K562 (cell line): ENCODE results near the gene CAPN2. TPM values are rescaled to one million over a fixed set of nuclear protein-coding genes. Genes with fewer than 3 reads are reported as not detected.

Source experiments
- ATAC-seq: fragments of 200-7000 bp; cut with Tn5 transposase; 3 replicates; pipeline ENCODE4 v1.9.1; 2020; ENCODE audit warnings: moderate library complexity
- BruUV-seq: library from RNA; stranded (reverse); fragments of 400-500 nt; replicated peaks from 2 replicates; lab custom pipeline; 2021; lab: Mats Ljungman, UMichigan
- CTCF ChIA-PET: fragments of 300-600 bp; formaldehyde crosslinking; extraction: SDS; loops from one replicate; lab custom pipeline; 2021; ENCODE audit warnings: low intra/inter-chr PET ratio; lab: Yijun Ruan, JAX
- POLR2A ChIA-PET: fragments of 300-600, 350-650 bp; sonication (Branson Sonifier 250); formaldehyde crosslinking; extraction: SDS; loops from one replicate; lab custom pipeline; 2021; ENCODE audit warnings: antibody characterized with exemption, inconsistent platforms; lab: Yijun Ruan, JAX
- DNase-seq, 4 experiments: peaks; one replicate each; pipeline versions ENCODE4 v3.0.0 to v3.0.0-alpha.2; 2011 to 2018; ENCODE audit warnings: low spot score in 3 of 4, mixed read lengths in 3 of 4; ENCODE audit errors: extremely low read depth in 1 of 4
- FAIRE-seq: peaks from 2 replicates; lab custom pipeline; 2011; peaks lifted over from hg19 to GRCh38; lab: Jason Lieb, UNC
- H2AFZ ChIP-seq: 2 replicates; pipeline ENCODE4 v1.6.0; 2011; ENCODE audit warnings: low read depth, low read length, control low read depth, inconsistent platforms
- H3K27ac ChIP-seq: fragments of 200-600 bp; 3 replicates; pipeline ENCODE4 v1.8.0; 2011; ENCODE audit warnings: low read depth, mild to moderate bottlenecking, control low read depth, inconsistent platforms, low read length, moderate library complexity, mixed read lengths; ENCODE audit errors: extremely low read depth
- H3K27me3 ChIP-seq, 2 experiments: fragments of 300-600 bp in 1 of 2; 2 replicates in 1 of 2; 3 replicates in 1 of 2; pipeline versions ENCODE4 v1.6.0 to v1.8.0; 2011; ENCODE audit warnings: inconsistent platforms in 2 of 2, low read length in 2 of 2, mild to moderate bottlenecking in 1 of 2, mixed read lengths in 1 of 2, moderate library complexity in 1 of 2; ENCODE audit not compliant: control insufficient read depth in 2 of 2, insufficient read depth in 2 of 2
- H3K36me3 ChIP-seq: fragments of 300-600 bp; 3 replicates; pipeline ENCODE4 v1.8.0; 2011; ENCODE audit warnings: mild to moderate bottlenecking, low read length, inconsistent platforms; ENCODE audit not compliant: control insufficient read depth, insufficient read depth
- H3K4me1 ChIP-seq, 2 experiments: fragments of 200-600 bp in 1 of 2; replicated peaks in 1 of 2; 2 replicates in 1 of 2; 3 replicates in 1 of 2; pipeline versions ENCODE4 v1.5.1 to v1.8.0; 2011; ENCODE audit warnings: inconsistent platforms in 2 of 2, low read length in 2 of 2, mild to moderate bottlenecking in 1 of 2, mixed read lengths in 1 of 2, moderate library complexity in 1 of 2; ENCODE audit not compliant: control insufficient read depth in 2 of 2, insufficient read depth in 2 of 2
- H3K4me2 ChIP-seq: 2 replicates; pipeline ENCODE4 v1.6.1; 2011; ENCODE audit warnings: low read length, control low read depth, inconsistent platforms, mixed read lengths; ENCODE audit not compliant: insufficient read depth
- H3K4me3 ChIP-seq: fragments of 200-600 bp; sonication (generic), shearing (Covaris generic); 2 replicates; pipeline ENCODE4 v1.5.1; 2016; ENCODE audit warnings: control low read depth, inconsistent platforms
- H3K79me2 ChIP-seq: fragments of 200-600 bp; 3 replicates; pipeline ENCODE4 v1.8.0; 2011; ENCODE audit warnings: low read length, inconsistent platforms; ENCODE audit not compliant: control insufficient read depth, insufficient read depth
- H3K9ac ChIP-seq, 2 experiments: 2 replicates each; pipeline versions ENCODE4 v1.6.0 to v1.6.1; 2011; ENCODE audit warnings: low read depth in 2 of 2, low read length in 2 of 2, control low read depth in 1 of 2, inconsistent platforms in 1 of 2, mild to moderate bottlenecking in 1 of 2, mixed read lengths in 1 of 2; ENCODE audit not compliant: insufficient read depth in 1 of 2
- H3K9me1 ChIP-seq: one replicate; pipeline ENCODE4 v1.6.0; 2011; ENCODE audit warnings: inconsistent platforms, mild to moderate bottlenecking, low read length, moderate library complexity; ENCODE audit not compliant: control insufficient read depth, insufficient read depth
- H3K9me3 ChIP-seq: replicated peaks from 2 replicates; pipeline ENCODE4 v1.5.1; 2011; ENCODE audit warnings: low read depth, low read length, inconsistent platforms; ENCODE audit not compliant: control insufficient read depth, insufficient read depth
- H4K20me1 ChIP-seq: replicated peaks from 2 replicates; pipeline ENCODE4 v1.6.1; 2011; ENCODE audit warnings: low read length, inconsistent platforms, mixed read lengths; ENCODE audit not compliant: control insufficient read depth, insufficient read depth
- BMI1 ChIP-seq: fragments of 150-350 bp; IDR thresholded peaks from 2 replicates; pipeline ENCODE4 v1.6.1; 2014; ENCODE audit warnings: low read length
- CBX3 ChIP-seq, 2 experiments: IDR thresholded peaks; 1 replicate in 1 of 2; 2 replicates in 1 of 2; pipeline ENCODE4 v1.6.1; 2012; ENCODE audit warnings: inconsistent platforms in 2 of 2, low read length in 2 of 2, borderline replicate concordance in 1 of 2, control low read depth in 1 of 2
- CSDE1 ChIP-seq, 2 experiments: fragments of 450-650 bp; IDR thresholded peaks; 2 replicates each; pipeline ENCODE4 v1.6.1; 2016; ENCODE audit warnings: mild to moderate bottlenecking in 1 of 2
- KDM4B ChIP-seq, 2 experiments: fragments of 450-650 bp in 1 of 2; sonication (generic) in 1 of 2; IDR thresholded peaks; 2 replicates each; pipeline ENCODE4 v1.6.1; 2016 to 2017; ENCODE audit warnings: borderline replicate concordance in 2 of 2, antibody characterized with exemption in 1 of 2, low read depth in 1 of 2, mild to moderate bottlenecking in 1 of 2
- KLF13 ChIP-seq: fragments of 450-650 bp; IDR thresholded peaks from 2 replicates; pipeline ENCODE4 v1.6.1; 2016; ENCODE audit warnings: missing genetic modification characterization, low read depth, mild to moderate bottlenecking, missing compliant biosample characterization, moderate library complexity, borderline replicate concordance
- MAFG ChIP-seq: fragments of 450-650 bp; conservative IDR thresholded peaks from 2 replicates; pipeline ENCODE4 v1.6.1; 2016; ENCODE audit warnings: missing genetic modification characterization, missing compliant biosample characterization
- MAZ ChIP-seq, 2 experiments: fragments of 450-650 bp in 1 of 2; sonication (generic) in 1 of 2; formaldehyde crosslinking; IDR thresholded peaks in 1 of 2; conservative IDR thresholded peaks in 1 of 2; 2 replicates each; pipeline versions ENCODE4 v1.4.0 to v1.5.0; 2020; ENCODE audit warnings: mild to moderate bottlenecking in 1 of 2, missing genetic modification reagents in 1 of 2
- MYBL2 ChIP-seq, 2 experiments: fragments of 450-650 bp in 1 of 2; sonication (generic) in 1 of 2; formaldehyde crosslinking in 1 of 2; IDR thresholded peaks; 2 replicates each; pipeline versions ENCODE4 v1.6.1 to v1.8.1; 2017 to 2022; ENCODE audit warnings: borderline replicate concordance in 1 of 2, inconsistent platforms in 1 of 2, low read depth in 1 of 2, mild to moderate bottlenecking in 1 of 2, missing genetic modification reagents in 1 of 2, moderate library complexity in 1 of 2
- SIN3B ChIP-seq: fragments of 450-650 bp; IDR thresholded peaks from 2 replicates; pipeline ENCODE4 v1.6.1; 2017; ENCODE audit warnings: low read depth, mild to moderate bottlenecking, moderate library complexity
- SPI1 ChIP-seq: IDR thresholded peaks from 2 replicates; pipeline ENCODE4 v1.6.1; 2011; ENCODE audit warnings: low read depth, low read length, control low read depth, borderline replicate concordance
- TEAD1 ChIP-seq, 2 experiments: fragments of 450-650 bp in 1 of 2; sonication (generic) in 1 of 2; formaldehyde crosslinking; IDR thresholded peaks; 2 replicates each; pipeline versions ENCODE4 v1.4.0 to v1.8.0; 2020 to 2022; ENCODE audit warnings: mild to moderate bottlenecking in 2 of 2, missing genetic modification reagents in 1 of 2
- TEAD2 ChIP-seq: fragments of 450-650 bp; IDR thresholded peaks from 2 replicates; pipeline ENCODE4 v1.6.1; 2016; ENCODE audit warnings: missing genetic modification characterization, control low read depth, missing compliant biosample characterization
- TEAD4 ChIP-seq, 2 experiments: sonication (generic) in 1 of 2; formaldehyde crosslinking in 1 of 2; IDR thresholded peaks; 2 replicates each; pipeline versions ENCODE4 v1.6.1 to v1.8.0; 2012 to 2022; ENCODE audit warnings: borderline replicate concordance in 1 of 2, inconsistent platforms in 1 of 2, low read length in 1 of 2, mild to moderate bottlenecking in 1 of 2, missing genetic modification reagents in 1 of 2
- TRIM24 ChIP-seq, 2 experiments: fragments of 450-650 bp; IDR thresholded peaks; 2 replicates each; pipeline ENCODE4 v1.6.1; 2016
- ZC3H8 ChIP-seq: fragments of 450-650 bp; IDR thresholded peaks from 2 replicates; pipeline ENCODE4 v1.6.1; 2017
- ZNF561 ChIP-seq: fragments of 450-650 bp; formaldehyde crosslinking; conservative IDR thresholded peaks from 2 replicates; pipeline ENCODE4 v1.4.0; 2020; ENCODE audit warnings: mild to moderate bottlenecking, moderate library complexity
- ZNF583 ChIP-seq: fragments of 250-450 bp; sonication (Bioruptor Pico); IDR thresholded peaks from 2 replicates; pipeline ENCODE4 v1.4.0; 2020
- ZNF717 ChIP-seq: fragments of 250-450 bp; sonication (Bioruptor Pico); IDR thresholded peaks from 2 replicates; pipeline ENCODE4 v1.5.0; 2021
- ZNF75A ChIP-seq: fragments of 450-650 bp; formaldehyde crosslinking; IDR thresholded peaks from 2 replicates; pipeline ENCODE4 v1.4.0; 2020; ENCODE audit warnings: mild to moderate bottlenecking
- WGBS: fragments of 100-300 bp; shearing (Covaris generic); methylation state at CpG from one replicate; pipeline ENCODE4 v1.1.6; 2016; ENCODE audit warnings: low coverage, mixed read lengths; ENCODE audit not compliant: insufficient coverage; ENCODE audit errors: missing lambda C conversion rate; 5-methylcytosine and 5-hydroxymethylcytosine counted together
- in situ Hi-C: fragments of 300-500 bp; cut with MboI; formaldehyde crosslinking; loops from 4 replicates; pipeline ENCODE4 v1.15.0; 2018; ENCODE audit warnings: inconsistent platforms, mixed read lengths
- intact Hi-C: fragments of 100-400 bp; cut with micrococcal nuclease; formaldehyde crosslinking; loops from 2 replicates; pipeline ENCODE4 v1.14.2; 2022
- polyA plus RNA-seq, 8 experiments: library from polyadenylated mRNA; depleted of rRNA in 4 of 8; stranded (reverse) in 5 of 8; unstranded in 3 of 8; fragments of >200 nt; fragmentation: Nextera tagmentation in 2 of 8; fragmentation: Illumina TruSeq in 1 of 8; extraction: Ambion mirVana in 2 of 8; extraction: Trizol in 1 of 8; gene quantifications; 2 replicates each; pipeline versions ENCODE4 v1.2.1 to v1.2.3, GENCODE V29; 2011 to 2014; ENCODE audit warnings: inconsistent platforms in 1 of 8, missing spikeins in 1 of 8
- total RNA-seq, 7 experiments: library from RNA; depleted of rRNA in 6 of 7; stranded (reverse); fragments of >200 nt in 6 of 7; fragmentation: Illumina TruSeq in 2 of 7; extraction: Trizol in 2 of 7; gene quantifications; 2 replicates each; pipeline versions ENCODE4 v1.2.1 to v1.2.3, GENCODE V29; 2011 to 2021; ENCODE audit warnings: low replicate concordance in 1 of 7
- TF ChIP-seq, protein P1 (sequence below): fragments of 250-450 bp; sonication (Bioruptor Pico); IDR thresholded peaks from 2 replicates; pipeline ENCODE4 v1.8.0; 2022; ENCODE audit warnings: moderate library complexity, mild to moderate bottlenecking, inconsistent platforms
- TF ChIP-seq, protein P2 (sequence below): sonication (generic); formaldehyde crosslinking; IDR thresholded peaks from 2 replicates; pipeline ENCODE4 v1.8.1; 2023; ENCODE audit warnings: mild to moderate bottlenecking, missing genetic modification reagents

CAPN2 gene
- total and polyA plus RNA-seq, 9 of the 15 experiments (the other 6 are each of a cell fraction or from before 2014, with no cell fraction given): 24.6 to 157 (median 101) TPM

DNA sequence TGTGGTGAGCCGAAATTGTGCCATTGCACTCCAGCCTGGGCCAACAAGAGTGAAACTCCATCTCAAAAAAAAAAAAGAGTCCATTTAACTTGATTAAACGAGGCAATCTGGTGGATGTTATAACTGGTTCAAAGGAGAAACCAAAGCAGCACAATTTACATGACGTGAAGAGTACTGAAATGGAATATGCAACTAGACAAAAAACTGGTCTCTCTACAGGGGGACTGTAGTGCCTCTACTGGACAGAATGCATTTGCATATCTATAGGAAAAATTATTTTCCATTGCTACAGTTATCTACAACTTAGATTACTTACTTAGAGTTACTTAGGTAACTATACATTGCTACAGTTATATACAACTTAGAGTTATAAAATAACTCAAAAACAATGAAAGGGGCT is 2.7 kb upstream of the CAPN2 start:
- intact Hi-C loops: loop anchor here (5.0 to 10.0 kb wide), 2 partner anchors 83 to 1215 kb away; partner anchors contain the start of gene DNAH14
- H3K27ac ChIP-seq: no peak overlapping the region
- no peaks in the 10 kb centered on the region; the same call in 2 of the 3 replicates for H3K36me3 ChIP-seq
- H3K27me3 ChIP-seq: no peaks in the 10 kb centered on the region
- FAIRE-seq (no peak), ATAC-seq (no peak), DNase-seq (peak in 1 of 4 experiments; percentile 44)
- POLR2A ChIA-PET: interaction anchor here (1.3 kb wide), 1 partner anchor 70 kb away, joined by 3 read pairs; no protein-coding TSS in a partner anchor
- no peak overlapping the region for H3K9ac ChIP-seq
- H2AFZ ChIP-seq: no peak overlapping the region
- peaks cover 49 to 66% of the 10 kb centered on the region in 2 experiments for H3K4me1 ChIP-seq
- H3K79me2 ChIP-seq: peaks cover 23% of the 10 kb centered on the region
- H3K9me1 ChIP-seq: no peaks in the 10 kb centered on the region
- no peak overlapping the region for H3K4me2 ChIP-seq
- in situ Hi-C loops: loop anchor here (25.0 kb wide), 1 partner anchor 203 kb away; no protein-coding TSS in a partner anchor
- H3K4me3 ChIP-seq: no peak overlapping the region
- no peaks in the 10 kb centered on the region for H4K20me1 ChIP-seq
- CTCF ChIA-PET: interaction anchor here (1.3 kb wide), 1 partner anchor 40 kb away, joined by 5 read pairs; no protein-coding TSS in a partner anchor
- 40% methylated on average over 3 of the region's 3 CpGs for WGBS
- H3K9me3 ChIP-seq: no peaks in the 10 kb centered on the region
- no TSS peak for BruUV-seq
- TF ChIP-seq, protein P1, sequence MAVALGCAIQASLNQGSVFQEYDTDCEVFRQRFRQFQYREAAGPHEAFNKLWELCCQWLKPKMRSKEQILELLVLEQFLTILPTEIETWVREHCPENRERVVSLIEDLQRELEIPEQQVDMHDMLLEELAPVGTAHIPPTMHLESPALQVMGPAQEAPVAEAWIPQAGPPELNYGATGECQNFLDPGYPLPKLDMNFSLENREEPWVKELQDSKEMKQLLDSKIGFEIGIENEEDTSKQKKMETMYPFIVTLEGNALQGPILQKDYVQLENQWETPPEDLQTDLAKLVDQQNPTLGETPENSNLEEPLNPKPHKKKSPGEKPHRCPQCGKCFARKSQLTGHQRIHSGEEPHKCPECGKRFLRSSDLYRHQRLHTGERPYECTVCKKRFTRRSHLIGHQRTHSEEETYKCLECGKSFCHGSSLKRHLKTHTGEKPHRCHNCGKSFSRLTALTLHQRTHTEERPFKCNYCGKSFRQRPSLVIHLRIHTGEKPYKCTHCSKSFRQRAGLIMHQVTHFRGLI (CRISPR knock-in tag): no peak
- no peak for TF ChIP-seq ZNF717
- peak; percentile 76 to 77; a peak in 3 of 4 replicates for TF ChIP-seq TEAD1 (CRISPR knock-in tag; IDR thresholded peaks at IDR 0.05)
- TF ChIP-seq TEAD2 (tag): peak; percentile 87
- TF ChIP-seq, protein P2, sequence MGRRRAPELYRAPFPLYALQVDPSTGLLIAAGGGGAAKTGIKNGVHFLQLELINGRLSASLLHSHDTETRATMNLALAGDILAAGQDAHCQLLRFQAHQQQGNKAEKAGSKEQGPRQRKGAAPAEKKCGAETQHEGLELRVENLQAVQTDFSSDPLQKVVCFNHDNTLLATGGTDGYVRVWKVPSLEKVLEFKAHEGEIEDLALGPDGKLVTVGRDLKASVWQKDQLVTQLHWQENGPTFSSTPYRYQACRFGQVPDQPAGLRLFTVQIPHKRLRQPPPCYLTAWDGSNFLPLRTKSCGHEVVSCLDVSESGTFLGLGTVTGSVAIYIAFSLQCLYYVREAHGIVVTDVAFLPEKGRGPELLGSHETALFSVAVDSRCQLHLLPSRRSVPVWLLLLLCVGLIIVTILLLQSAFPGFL (CRISPR knock-in tag): no peak
- TF ChIP-seq TEAD4 (IDR thresholded peaks at IDR 0.05; ENCODE audit: low read length): peak; percentile 61
- TF ChIP-seq TEAD4 (CRISPR knock-in tag; IDR thresholded peaks at IDR 0.05; ENCODE audit: borderline replicate concordance): no peak
- no peak for TF ChIP-seq CSDE1 (IDR thresholded peaks at IDR 0.05)
- no peak for TF ChIP-seq ZC3H8
- no peak for TF ChIP-seq BMI1
- TF ChIP-seq MAZ (CRISPR knock-in tag; conservative IDR thresholded peaks at IDR 0.05 in 1 of 2, IDR thresholded peaks at IDR 0.05 in 1 of 2): no peak
- TF ChIP-seq CBX3 (IDR thresholded peaks at IDR 0.05; ENCODE audit: borderline replicate concordance in 1 of 2, low read length in 2 of 2): no peak
- TF ChIP-seq TRIM24 (IDR thresholded peaks at IDR 0.05): no peak
- TF ChIP-seq SIN3B: no peak
- no peak for TF ChIP-seq ZNF583
- no peak for TF ChIP-seq KLF13 (tag)
- TF ChIP-seq MYBL2 (IDR thresholded peaks at IDR 0.05; ENCODE audit: low read depth): no peak
- TF ChIP-seq MYBL2 (CRISPR knock-in tag; IDR thresholded peaks at IDR 0.05; ENCODE audit: borderline replicate concordance): no peak
- peak; percentile 56; the same call in 1 of the 2 replicates for TF ChIP-seq MAFG (tag)
- TF ChIP-seq ZNF75A: no peak
- no peak for TF ChIP-seq SPI1
- TF ChIP-seq ZNF561 (CRISPR knock-in tag): no peak
- TF ChIP-seq KDM4B (IDR thresholded peaks at IDR 0.05; ENCODE audit: borderline replicate concordance in 2 of 2, low read depth in 1 of 2): no peak
